Suprapubic skin (tissue), 4 donors: ENCODE measurements around the gene MTA1. TPM values are rescaled to one million over a fixed set of nuclear protein-coding genes. Genes with fewer than 3 reads are reported as not detected.

Source experiments
- DNase-seq, 2 donors: peaks; one replicate each; pipeline ENCODE4 v3.0.0-alpha.2; 2019; ENCODE audit warnings: low spot score in 2 of 2
- H3K27ac ChIP-seq: fragments of 200-600 bp; sonication (generic); one replicate; pipeline ENCODE4 v1.5.1; 2019
- H3K27me3 ChIP-seq: fragments of 200-600 bp; sonication (generic); one replicate; pipeline ENCODE4 v1.5.1; 2019
- H3K36me3 ChIP-seq: fragments of 200-600 bp; sonication (generic); one replicate; pipeline ENCODE4 v1.5.1; 2019
- H3K4me1 ChIP-seq: fragments of 200-600 bp; sonication (generic); one replicate; pipeline ENCODE4 v1.5.1; 2019
- H3K4me3 ChIP-seq: fragments of 200-600 bp; sonication (generic); one replicate; pipeline ENCODE4 v1.5.1; 2019; ENCODE audit warnings: mild to moderate bottlenecking
- H3K9me3 ChIP-seq: fragments of 200-600 bp; sonication (generic); one replicate; pipeline ENCODE4 v1.5.1; 2019
- CTCF ChIP-seq, 2 donors: fragments of 200-600 bp in 1 of 2; fragments of 450-650 bp in 1 of 2; sonication (generic) in 1 of 2; IDR thresholded peaks; one replicate each; pipeline ENCODE4 v1.5.1; 2016 to 2019; ENCODE audit warnings: antibody characterized with exemption in 2 of 2, mild to moderate bottlenecking in 1 of 2, moderate library complexity in 1 of 2
- EP300 ChIP-seq: sonication (generic); formaldehyde crosslinking; IDR thresholded peaks from one replicate; pipeline ENCODE4 v1.6.1; 2017; ENCODE audit warnings: antibody characterized with exemption
- POLR2A ChIP-seq, 2 donors: fragments of 450-650 bp; IDR thresholded peaks; one replicate each; pipeline ENCODE4 v1.6.1; 2017; ENCODE audit warnings: antibody characterized with exemption in 2 of 2, mild to moderate bottlenecking in 2 of 2, moderate library complexity in 2 of 2
- POLR2AphosphoS5 ChIP-seq, 3 donors: sonication (generic); formaldehyde crosslinking; IDR thresholded peaks; one replicate each; pipeline ENCODE4 v1.6.1; 2017; ENCODE audit warnings: antibody characterized with exemption in 3 of 3
- WGBS: methylation state at CpG from one replicate; pipeline ENCODE4 v1.1.5; 2018; 5-methylcytosine and 5-hydroxymethylcytosine counted together
- total RNA-seq, 4 donors: library from RNA; depleted of rRNA; stranded (reverse); fragments of >200 nt; gene quantifications; one replicate each; pipeline ENCODE4 v1.1.0, GENCODE V29; 2016

The MTA1 gene
- total RNA-seq, 4 donors from 2014 or later: 38.1 to 107 (median 59.5) TPM

GRCh38 chr14:105416671-105417070 lies 3.0 kb upstream of the MTA1 start:
- no peak overlapping the region for H3K4me3 ChIP-seq
- 97% methylated on average over 11 of the region's 11 CpGs for WGBS
- no peak for DNase-seq
- peaks cover 8% of the 10 kb centered on the region for H3K27me3 ChIP-seq
- TF ChIP-seq POLR2A (IDR thresholded peaks at IDR 0.05) (no peak), CTCF (IDR thresholded peaks at IDR 0.05) (no peak), POLR2AphosphoS5 (IDR thresholded peaks at IDR 0.05) (no peak), EP300 (no peak)
- no peaks in the 10 kb centered on the region for H3K36me3 ChIP-seq
- no peak overlapping the region for H3K27ac ChIP-seq
- H3K9me3 ChIP-seq: no peaks in the 10 kb centered on the region
- H3K4me1 ChIP-seq: peaks cover 38% of the 10 kb centered on the region

GRCh38 chr14:105417690-105418121 lies 1.9 kb upstream of the MTA1 start:
- no peaks in the 10 kb centered on the region for H3K9me3 ChIP-seq
- no peak overlapping the region for H3K27ac ChIP-seq
- no peaks in the 10 kb centered on the region for H3K36me3 ChIP-seq
- no peak for DNase-seq
- peaks cover 46% of the 10 kb centered on the region for H3K4me1 ChIP-seq
- WGBS: 89% methylated on average over 3 of the region's 3 CpGs
- H3K4me3 ChIP-seq: no peak overlapping the region
- TF ChIP-seq EP300 (no peak), POLR2A (IDR thresholded peaks at IDR 0.05) (no peak), POLR2AphosphoS5 (IDR thresholded peaks at IDR 0.05) (no peak), CTCF (IDR thresholded peaks at IDR 0.05) (no peak)
- H3K27me3 ChIP-seq: no peaks in the 10 kb centered on the region

GRCh38 chr14:105418269-105419194 lies 1.1 kb upstream of the MTA1 start:
- no peak overlapping the region for H3K27ac ChIP-seq
- no peaks in the 10 kb centered on the region for H3K27me3 ChIP-seq
- peaks cover 49% of the 10 kb centered on the region for H3K4me1 ChIP-seq
- TF ChIP-seq EP300 (no peak), POLR2A (IDR thresholded peaks at IDR 0.05) (no peak), POLR2AphosphoS5 (IDR thresholded peaks at IDR 0.05) (no peak), CTCF (IDR thresholded peaks at IDR 0.05) (no peak)
- H3K36me3 ChIP-seq: no peaks in the 10 kb centered on the region
- 84% methylated on average over 19 of the region's 19 CpGs for WGBS
- H3K4me3 ChIP-seq: peak overlapping the region; percentile 72
- DNase-seq: peak in 1 of 2 donors; percentile 60
- no peaks in the 10 kb centered on the region for H3K9me3 ChIP-seq

- H3K4me3 ChIP-seq: peak overlapping the region; percentile 72
- peaks cover 3% of the 10 kb centered on the region for H3K36me3 ChIP-seq
- no peak for DNase-seq
- 0% methylated on average over 11 of the region's 67 CpGs for WGBS
- H3K9me3 ChIP-seq: no peaks in the 10 kb centered on the region
- peak overlapping the region; percentile 72 for H3K27ac ChIP-seq
- H3K4me1 ChIP-seq: peaks cover 40% of the 10 kb centered on the region
- no peaks in the 10 kb centered on the region for H3K27me3 ChIP-seq
- TF ChIP-seq CTCF (IDR thresholded peaks at IDR 0.05) (no peak), EP300 (no peak), POLR2AphosphoS5 (IDR thresholded peaks at IDR 0.05) (no peak), POLR2A (IDR thresholded peaks at IDR 0.05) (no peak)
Observed at GRCh38 chr14:105420101-105420973, 710 bp downstream of the MTA1 start.
